Mesodermal cell (in vitro differentiated cells): ENCODE results near the gene CAPN13. TPM values are rescaled to one million over a fixed set of nuclear protein-coding genes. Genes with fewer than 3 reads are reported as not detected.

Experiments
- H3K27ac ChIP-seq: 2 replicates; pipeline ENCODE4 v1.7.0; 2013; ENCODE audit warnings: mild to moderate bottlenecking, low read depth, low read length, moderate library complexity; ENCODE audit not compliant: severe bottlenecking
- H3K36me3 ChIP-seq: 2 replicates; pipeline ENCODE4 v1.7.1; 2013; ENCODE audit warnings: mild to moderate bottlenecking, low read length, moderate library complexity; ENCODE audit not compliant: control insufficient read depth, insufficient read depth
- H3K4me1 ChIP-seq: one replicate; pipeline ENCODE4 v1.7.1; 2013; ENCODE audit warnings: mild to moderate bottlenecking, low read length; ENCODE audit not compliant: insufficient read depth, control insufficient read depth, poor library complexity, severe bottlenecking
- H3K4me3 ChIP-seq: 2 replicates; pipeline ENCODE4 v1.7.0; 2013; ENCODE audit warnings: low read length, control low read depth, mild to moderate bottlenecking; ENCODE audit not compliant: insufficient read depth, poor library complexity, severe bottlenecking; ENCODE audit errors: extremely low read depth
- H3K9me3 ChIP-seq: 2 replicates; pipeline ENCODE4 v1.7.1; 2013; ENCODE audit warnings: mild to moderate bottlenecking, low read length, moderate library complexity; ENCODE audit not compliant: control insufficient read depth
- WGBS, 2 experiments: methylation state at CpG; one replicate each; pipeline ENCODE4 v1.1.5; 2013; ENCODE audit warnings: missing lambda C conversion rate in 2 of 2; ENCODE audit not compliant: insufficient coverage in 2 of 2; 5-methylcytosine and 5-hydroxymethylcytosine counted together
- polyA plus RNA-seq, 2 experiments: library from polyadenylated mRNA; stranded (reverse); fragments of 50-300 nt; gene quantifications; one replicate each; pipeline ENCODE4 v1.2.3, GENCODE V29; 2013

CAPN13 gene
- 0.18 TPM for polyA plus RNA-seq (2013, experiment 1 of 2)
- polyA plus RNA-seq (2013, experiment 2 of 2) = not detected

- no peaks in the 10 kb centered on the region for H3K36me3 ChIP-seq
- 59 to 64% methylated on average over 5 of the region's 6 CpGs for WGBS, 2 experiments
- no peak within 1 kb of the TSS for H3K4me3 ChIP-seq
- H3K9me3 ChIP-seq = no peaks in the 10 kb centered on the region
- H3K27ac ChIP-seq = no peak within 1 kb of the TSS
- H3K4me1 ChIP-seq = no peaks in the 10 kb centered on the region
These were observed at the start of gene CAPN13 for GRCh38 chr2:30807249-30807648. CAPN13 (minus strand) TSS chr2:30807446; CDS start chr2:30787325, 20,121 bp downstream.

GRCh38 chr2:30847841-30848240 lies 40.6 kb upstream of the CAPN13 start:
- Histone ChIP-seq H3K36me3 (no peaks in the 10 kb centered on the region), H3K27ac (no peak overlapping the region), H3K4me1 (peaks cover 4% of the 10 kb centered on the region)

GRCh38 chr2:30847329-30847728 lies 40.1 kb upstream of the CAPN13 start:
- Histone ChIP-seq H3K27ac (no peak overlapping the region), H3K36me3 (no peaks in the 10 kb centered on the region), H3K4me3 (no peak overlapping the region), H3K4me1 (peaks cover 4% of the 10 kb centered on the region), H3K9me3 (no peaks in the 10 kb centered on the region)
- WGBS, 2 experiments = 38 to 47% methylated on average over 1 of the region's 1 CpG

More at GRCh38 chr2:30847841-30848240, 40.6 kb upstream of the CAPN13 start:
- Histone ChIP-seq H3K4me3 (no peak overlapping the region), H3K9me3 (no peaks in the 10 kb centered on the region)

- H3K27ac ChIP-seq = no peak overlapping the region
- no CpG with 5 or more reads among the region's 1 CpG for WGBS, 2 experiments
- no peak overlapping the region for H3K4me3 ChIP-seq
- no peaks in the 10 kb centered on the region for H3K4me1 ChIP-seq
- H3K36me3 ChIP-seq = no peaks in the 10 kb centered on the region
- peaks cover 16% of the 10 kb centered on the region for H3K9me3 ChIP-seq
These were observed 21.3 kb upstream of the CAPN13 start for GRCh38 chr2:30828586-30828985.

- Histone ChIP-seq H3K4me1 (no peaks in the 10 kb centered on the region), H3K4me3 (no peak overlapping the region), H3K27ac (no peak overlapping the region), H3K9me3 (peaks cover 16% of the 10 kb centered on the region), H3K36me3 (no peaks in the 10 kb centered on the region)
- WGBS, 2 experiments = 89 to 91% methylated on average over 3 of the region's 3 CpGs
These were observed 19.7 kb upstream of the CAPN13 start for GRCh38 chr2:30826916-30827315.

- Histone ChIP-seq H3K9me3 (peaks cover 16% of the 10 kb centered on the region), H3K4me1 (no peaks in the 10 kb centered on the region), H3K27ac (no peak overlapping the region), H3K36me3 (no peaks in the 10 kb centered on the region), H3K4me3 (no peak overlapping the region)
- WGBS, 2 experiments = 100% methylated on average over 1 of the region's 2 CpGs; no CpG with 5 or more reads in 1 of the 2 experiments
These were observed 19.2 kb upstream of the CAPN13 start for GRCh38 chr2:30826481-30826880.

- no peaks in the 10 kb centered on the region for H3K4me1 ChIP-seq
- no peaks in the 10 kb centered on the region for H3K36me3 ChIP-seq
- no peak overlapping the region for H3K4me3 ChIP-seq
- WGBS, 2 experiments = 92% methylated on average over 6 to 9 of the region's 9 CpGs
- no peak overlapping the region for H3K27ac ChIP-seq
- H3K9me3 ChIP-seq = peaks cover 5% of the 10 kb centered on the region
These were observed 16.2 kb upstream of the CAPN13 start for GRCh38 chr2:30823452-30823851.

GRCh38 chr2:30821960-30822359 lies 14.7 kb upstream of the CAPN13 start:
- 87 to 91% methylated on average over 9 of the region's 9 CpGs for WGBS, 2 experiments
- Histone ChIP-seq H3K9me3 (no peaks in the 10 kb centered on the region), H3K4me3 (no peak overlapping the region), H3K36me3 (no peaks in the 10 kb centered on the region), H3K4me1 (no peaks in the 10 kb centered on the region), H3K27ac (no peak overlapping the region)

GRCh38 chr2:30820381-30821055 lies 13.3 kb upstream of the CAPN13 start:
- no peaks in the 10 kb centered on the region for H3K9me3 ChIP-seq
- no peaks in the 10 kb centered on the region for H3K4me1 ChIP-seq
- H3K36me3 ChIP-seq = no peaks in the 10 kb centered on the region
- no peak overlapping the region for H3K4me3 ChIP-seq
- 84 to 85% methylated on average over 6 to 7 of the region's 12 CpGs for WGBS, 2 experiments
- no peak overlapping the region for H3K27ac ChIP-seq

GRCh38 chr2:30809938-30810337 lies 2.7 kb upstream of the CAPN13 start:
- WGBS, 2 experiments = 75 to 100% methylated on average over 2 to 3 of the region's 4 CpGs
- H3K9me3 ChIP-seq = no peaks in the 10 kb centered on the region
- no peak overlapping the region for H3K4me3 ChIP-seq
- H3K4me1 ChIP-seq = no peaks in the 10 kb centered on the region
- H3K36me3 ChIP-seq = no peaks in the 10 kb centered on the region
- H3K27ac ChIP-seq = no peak overlapping the region

- no peaks in the 10 kb centered on the region for H3K4me1 ChIP-seq
- no peak overlapping the region for H3K27ac ChIP-seq
- no peak overlapping the region for H3K4me3 ChIP-seq
- 88 to 100% methylated on average over 4 of the region's 4 CpGs for WGBS, 2 experiments
- no peaks in the 10 kb centered on the region for H3K36me3 ChIP-seq
- no peaks in the 10 kb centered on the region for H3K9me3 ChIP-seq
These were observed 1.4 kb upstream of the CAPN13 start for GRCh38 chr2:30808695-30809094.
